OCI-LY7 (cell line): ENCODE measurements around the gene ABCA7. TPM values are rescaled to one million over a fixed set of nuclear protein-coding genes. Genes with fewer than 3 reads are reported as not detected.

ENCODE experiments used
- BruUV-seq: library from RNA; stranded (reverse); fragments of 400-500 nt; replicated peaks from 2 replicates; lab custom pipeline; 2021; lab: Mats Ljungman, UMichigan
- CTCF ChIA-PET: fragments of 300-600 bp; sonication (Branson Sonifier 250); formaldehyde crosslinking; loops from one replicate; lab custom pipeline; 2022; ENCODE audit warnings: antibody characterized with exemption; ENCODE audit not compliant: unreplicated experiment; lab: Charles Lee
- POLR2A ChIA-PET: fragments of 300-600 bp; sonication (Branson Sonifier 250); formaldehyde crosslinking; loops from one replicate; lab custom pipeline; 2022; ENCODE audit warnings: antibody characterized with exemption; lab: Charles Lee
- DNase-seq: peaks from one replicate; pipeline ENCODE4 v3.0.0-alpha.2; 2015; ENCODE audit warnings: low spot score
- H2AFZ ChIP-seq: fragments of 200-600 bp; sonication (generic), shearing (Covaris generic); 2 replicates; pipeline ENCODE4 v1.6.1; 2014; ENCODE audit warnings: mild to moderate bottlenecking, antibody characterized with exemption, low read length, moderate library complexity
- H3K27ac ChIP-seq: fragments of 200-600 bp; sonication (generic); 2 replicates; pipeline ENCODE4 v1.5.1; 2014; ENCODE audit warnings: mixed run types, low read depth, mild to moderate bottlenecking, moderate library complexity, low read length, inconsistent platforms; ENCODE audit not compliant: poor library complexity, severe bottlenecking
- H3K36me3 ChIP-seq: fragments of 200-600 bp; sonication (generic); 2 replicates; pipeline ENCODE4 v1.6.1; 2014; ENCODE audit warnings: mild to moderate bottlenecking, antibody characterized with exemption, low read length, moderate library complexity, mixed read lengths; ENCODE audit not compliant: insufficient read depth
- H3K4me1 ChIP-seq: fragments of 200-600 bp; sonication (generic); 2 replicates; pipeline ENCODE4 v1.5.1; 2014; ENCODE audit warnings: mild to moderate bottlenecking, low read length; ENCODE audit not compliant: insufficient read depth, poor library complexity, severe bottlenecking
- H3K4me2 ChIP-seq: fragments of 200-600 bp; sonication (generic); 2 replicates; pipeline ENCODE4 v1.6.1; 2014; ENCODE audit warnings: mild to moderate bottlenecking, low read length
- H3K4me3 ChIP-seq: fragments of 200-600 bp; sonication (generic); 2 replicates; pipeline ENCODE4 v1.5.1; 2014; ENCODE audit warnings: mild to moderate bottlenecking, low read depth, low read length; ENCODE audit not compliant: poor library complexity, severe bottlenecking
- H3K79me2 ChIP-seq: fragments of 200-600 bp; sonication (generic); 2 replicates; pipeline ENCODE4 v1.6.1; 2016; ENCODE audit warnings: low read depth, mild to moderate bottlenecking, low read length, moderate library complexity, mixed read lengths; ENCODE audit not compliant: insufficient read depth
- H3K9me2 ChIP-seq: fragments of 200-600 bp; sonication (generic); 2 replicates; pipeline ENCODE4 v1.6.1; 2016; ENCODE audit warnings: mild to moderate bottlenecking, low read length, mixed read lengths; ENCODE audit not compliant: insufficient read depth
- H3K9me3 ChIP-seq: fragments of 200-600 bp; sonication (generic); 2 replicates; pipeline ENCODE4 v1.6.1; 2014; ENCODE audit warnings: mild to moderate bottlenecking, mixed run types, low read length, mixed read lengths
- H4K20me1 ChIP-seq: fragments of 200-600 bp; sonication (generic); 2 replicates; pipeline ENCODE4 v1.6.1; 2014; ENCODE audit warnings: mild to moderate bottlenecking, antibody characterized with exemption, low read length, moderate library complexity, mixed read lengths; ENCODE audit not compliant: insufficient read depth
- EZH2phosphoT487 ChIP-seq: fragments of 200-600 bp; sonication (generic); IDR thresholded peaks from 2 replicates; pipeline ENCODE4 v1.6.1; 2018; ENCODE audit warnings: low read depth, borderline replicate concordance, mild to moderate bottlenecking, mixed run types, antibody characterized with exemption, low read length, moderate library complexity, mixed read lengths
- intact Hi-C: fragments of 100-400 bp; cut with micrococcal nuclease; formaldehyde crosslinking; loops from one replicate; pipeline ENCODE4 v1.10.0; 2022; ENCODE audit not compliant: unreplicated experiment
- total RNA-seq, 2 experiments: library from RNA; depleted of rRNA in 1 of 2; stranded (reverse); fragments of >200 nt in 1 of 2; shearing (Covaris generic) in 1 of 2; gene quantifications; 2 replicates each; pipeline ENCODE4 v1.2.3, GENCODE V29; 2014 to 2022
- TF ChIP-seq, protein P1 (sequence below): fragments of 200-600 bp; sonication (generic); conservative IDR thresholded peaks from 2 replicates; pipeline ENCODE4 v1.5.1; 2014; ENCODE audit warnings: mild to moderate bottlenecking, antibody characterized with exemption, low read length, moderate library complexity, mixed read lengths

The ABCA7 gene
- total RNA-seq, 2 experiments from 2014 or later, result 43.3 to 66.6 TPM

GRCh38 chr19:1015061-1015781, 24.7 kb upstream of the ABCA7 start:
- intact Hi-C loops, result no loop called here
- CTCF ChIA-PET, result no interaction called here
- TF ChIP-seq, protein P1, sequence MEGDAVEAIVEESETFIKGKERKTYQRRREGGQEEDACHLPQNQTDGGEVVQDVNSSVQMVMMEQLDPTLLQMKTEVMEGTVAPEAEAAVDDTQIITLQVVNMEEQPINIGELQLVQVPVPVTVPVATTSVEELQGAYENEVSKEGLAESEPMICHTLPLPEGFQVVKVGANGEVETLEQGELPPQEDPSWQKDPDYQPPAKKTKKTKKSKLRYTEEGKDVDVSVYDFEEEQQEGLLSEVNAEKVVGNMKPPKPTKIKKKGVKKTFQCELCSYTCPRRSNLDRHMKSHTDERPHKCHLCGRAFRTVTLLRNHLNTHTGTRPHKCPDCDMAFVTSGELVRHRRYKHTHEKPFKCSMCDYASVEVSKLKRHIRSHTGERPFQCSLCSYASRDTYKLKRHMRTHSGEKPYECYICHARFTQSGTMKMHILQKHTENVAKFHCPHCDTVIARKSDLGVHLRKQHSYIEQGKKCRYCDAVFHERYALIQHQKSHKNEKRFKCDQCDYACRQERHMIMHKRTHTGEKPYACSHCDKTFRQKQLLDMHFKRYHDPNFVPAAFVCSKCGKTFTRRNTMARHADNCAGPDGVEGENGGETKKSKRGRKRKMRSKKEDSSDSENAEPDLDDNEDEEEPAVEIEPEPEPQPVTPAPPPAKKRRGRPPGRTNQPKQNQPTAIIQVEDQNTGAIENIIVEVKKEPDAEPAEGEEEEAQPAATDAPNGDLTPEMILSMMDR, result no peak
- no peak for TF ChIP-seq EZH2phosphoT487

DNA sequence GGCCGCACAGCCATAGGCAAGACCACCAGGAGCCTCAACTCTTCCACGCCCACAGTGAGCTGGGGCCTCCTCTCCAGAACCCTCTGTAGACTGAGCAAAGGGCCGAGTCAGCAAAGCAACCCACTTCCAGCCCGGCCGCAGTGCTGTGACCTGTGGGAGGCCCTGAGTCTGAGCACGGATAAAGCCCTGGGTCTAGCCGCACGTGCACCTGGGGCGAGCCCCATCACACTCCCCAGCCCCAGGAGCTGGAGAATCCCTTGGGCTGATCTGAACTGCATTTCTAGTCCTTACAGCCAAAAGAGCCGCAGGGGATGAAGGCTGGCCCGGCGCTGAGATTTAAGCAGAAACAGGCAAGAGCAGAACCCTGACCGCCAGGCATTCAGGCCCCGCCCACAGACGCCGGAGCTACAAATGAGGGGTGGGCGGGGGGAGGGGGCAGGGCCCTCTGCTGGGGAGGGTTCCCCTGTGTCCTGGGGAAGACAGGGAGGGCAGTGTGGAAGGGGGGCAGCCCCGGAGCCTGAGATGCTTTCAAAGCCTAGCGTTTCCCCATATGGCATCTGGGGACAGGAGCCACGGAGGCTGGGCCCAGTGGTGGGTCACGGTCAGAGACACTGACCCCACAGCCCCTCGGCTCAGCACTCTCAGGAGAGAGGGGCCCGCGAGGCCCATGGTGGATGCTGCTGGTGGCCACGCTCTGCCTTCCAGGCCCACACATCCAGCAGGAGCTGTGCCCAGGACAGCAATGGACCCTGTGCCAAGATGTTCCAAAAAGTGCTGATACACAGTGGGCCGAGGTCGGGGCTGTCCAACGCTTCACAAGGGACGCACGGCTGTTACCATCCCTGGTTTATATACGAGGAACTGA, 23.9 kb upstream of the ABCA7 start:
- H3K9me2 ChIP-seq, result no peaks in the 10 kb centered on the region
- ChIA-PET CTCF (no interaction called here), POLR2A (interaction anchor here (0.7 kb wide), 1 partner anchor 23 kb away, joined by 4 read pairs; no protein-coding TSS in a partner anchor)
- peaks cover 83% of the 10 kb centered on the region for H3K36me3 ChIP-seq
- H3K4me2 ChIP-seq, result no peak overlapping the region
- intact Hi-C loops, result no loop called here
- peaks cover 10% of the 10 kb centered on the region for H4K20me1 ChIP-seq
- H3K4me1 ChIP-seq, result peaks cover 32% of the 10 kb centered on the region
- H3K9me3 ChIP-seq, result no peaks in the 10 kb centered on the region
- no peak overlapping the region for H3K27ac ChIP-seq
- peaks cover 62% of the 10 kb centered on the region for H3K79me2 ChIP-seq
- TF ChIP-seq, protein P1, result no peak
- TF ChIP-seq EZH2phosphoT487, result no peak
- H3K4me3 ChIP-seq, result no peak overlapping the region
- no peak overlapping the region for H2AFZ ChIP-seq
- DNase-seq, result no peak
- BruUV-seq, result no TSS peak

More at GRCh38 chr19:1015061-1015781, 24.7 kb upstream of the ABCA7 start:
- no peaks in the 10 kb centered on the region for H3K9me3 ChIP-seq
- no peak for DNase-seq
- no peak overlapping the region for H3K4me3 ChIP-seq
- no peak overlapping the region for H2AFZ ChIP-seq
- POLR2A ChIA-PET, result interaction anchor here (0.7 kb wide), 1 partner anchor 24 kb away, joined by 4 read pairs; no protein-coding TSS in a partner anchor
- H4K20me1 ChIP-seq, result peaks cover 10% of the 10 kb centered on the region
- no peak overlapping the region for H3K27ac ChIP-seq
- H3K4me1 ChIP-seq, result peaks cover 32% of the 10 kb centered on the region
- no TSS peak for BruUV-seq
- peaks cover 55% of the 10 kb centered on the region for H3K79me2 ChIP-seq
- H3K36me3 ChIP-seq, result peaks cover 86% of the 10 kb centered on the region
- H3K9me2 ChIP-seq, result no peaks in the 10 kb centered on the region
- H3K4me2 ChIP-seq, result no peak overlapping the region
